HepG2 (cell line): ENCODE results near the gene CDC42EP4. TPM values are rescaled to one million over a fixed set of nuclear protein-coding genes. Genes with fewer than 3 reads are reported as not detected.

Experiments
- CBFB ChIP-seq: sonication (generic); formaldehyde crosslinking; IDR thresholded peaks from 2 replicates; pipeline ENCODE4 v1.4.0; 2020; ENCODE audit warnings: missing genetic modification reagents
- GATA4 ChIP-seq: sonication (generic); IDR thresholded peaks from 2 replicates; pipeline ENCODE4 v1.6.1; 2016; ENCODE audit warnings: antibody characterized with exemption, low read depth, borderline replicate concordance
- GLI4 ChIP-seq: sonication (generic); formaldehyde crosslinking; IDR thresholded peaks from 2 replicates; pipeline ENCODE4 v1.5.1; 2020; ENCODE audit warnings: missing genetic modification reagents, mild to moderate bottlenecking, moderate library complexity, borderline replicate concordance
- GTF3A ChIP-seq: sonication (generic); formaldehyde crosslinking; conservative IDR thresholded peaks from 2 replicates; pipeline ENCODE4 v1.4.0; 2020; ENCODE audit warnings: mild to moderate bottlenecking, missing genetic modification reagents
- IRF2 ChIP-seq: IDR thresholded peaks from 2 replicates; pipeline ENCODE4 v1.6.1; 2018; ENCODE audit warnings: missing genetic modification reagents, missing compliant biosample characterization
- MEIS1 ChIP-seq: sonication (generic); formaldehyde crosslinking; IDR thresholded peaks from 2 replicates; pipeline ENCODE4 v1.9.0; 2021; ENCODE audit warnings: mild to moderate bottlenecking, missing genetic modification reagents, moderate library complexity, borderline replicate concordance
- SMC3 ChIP-seq: IDR thresholded peaks from 2 replicates; pipeline ENCODE4 v1.6.1; 2011; ENCODE audit warnings: low read length, improper control_type of control experiment
- SP2 ChIP-seq: sonication (generic); formaldehyde crosslinking; IDR thresholded peaks from 2 replicates; pipeline ENCODE4 v1.5.1; 2020; ENCODE audit warnings: mild to moderate bottlenecking, missing genetic modification reagents
- THAP9 ChIP-seq: sonication (generic); formaldehyde crosslinking; IDR thresholded peaks from 2 replicates; pipeline ENCODE4; 2020; ENCODE audit warnings: missing genetic modification reagents, mild to moderate bottlenecking, borderline replicate concordance
- TOE1 ChIP-seq: sonication (generic); formaldehyde crosslinking; IDR thresholded peaks from 2 replicates; pipeline ENCODE4 v1.4.0; 2020; ENCODE audit warnings: mild to moderate bottlenecking, missing genetic modification reagents
- ZBTB10 ChIP-seq: sonication (generic); formaldehyde crosslinking; IDR thresholded peaks from 2 replicates; pipeline ENCODE4 v1.4.0; 2020; ENCODE audit warnings: missing genetic modification reagents, borderline replicate concordance
- ZBTB42 ChIP-seq: sonication (generic); formaldehyde crosslinking; IDR thresholded peaks from 2 replicates; pipeline ENCODE4 v1.5.0; 2020; ENCODE audit warnings: mild to moderate bottlenecking, missing genetic modification reagents
- ZFP37 ChIP-seq: sonication (generic); formaldehyde crosslinking; IDR thresholded peaks from 2 replicates; pipeline ENCODE4 v1.4.0; 2020; ENCODE audit warnings: missing genetic modification reagents, borderline replicate concordance
- ZNF343 ChIP-seq: sonication (generic); formaldehyde crosslinking; IDR thresholded peaks from 2 replicates; pipeline ENCODE4 v1.4.0; 2020; ENCODE audit warnings: mild to moderate bottlenecking, missing genetic modification reagents
- ZNF569 ChIP-seq: sonication (generic); formaldehyde crosslinking; IDR thresholded peaks from 2 replicates; pipeline ENCODE4 v1.5.0; 2020; ENCODE audit warnings: mild to moderate bottlenecking, missing genetic modification reagents, moderate library complexity, borderline replicate concordance
- ZNF746 ChIP-seq: sonication (generic); formaldehyde crosslinking; IDR thresholded peaks from 2 replicates; pipeline ENCODE4 v1.8.0; 2022; ENCODE audit warnings: mild to moderate bottlenecking, missing genetic modification reagents
- ZNF816 ChIP-seq: sonication (generic); formaldehyde crosslinking; IDR thresholded peaks from 2 replicates; pipeline ENCODE4 v1.8.0; 2022; ENCODE audit warnings: missing genetic modification reagents, mild to moderate bottlenecking, borderline replicate concordance
- ZNF841 ChIP-seq: sonication (generic); formaldehyde crosslinking; IDR thresholded peaks from 2 replicates; pipeline ENCODE4 v1.8.1; 2023; ENCODE audit warnings: missing genetic modification reagents, borderline replicate concordance
- ZZZ3 ChIP-seq: sonication (generic); formaldehyde crosslinking; IDR thresholded peaks from 2 replicates; pipeline ENCODE4 v1.4.0; 2020; ENCODE audit warnings: missing genetic modification reagents, mild to moderate bottlenecking, borderline replicate concordance
- polyA plus RNA-seq, 8 experiments: library from polyadenylated mRNA; depleted of rRNA in 3 of 8; stranded (reverse) in 7 of 8; unstranded in 1 of 8; fragments of >200 nt; fragmentation: Illumina TruSeq in 4 of 8; extraction: Trizol in 4 of 8; gene quantifications; 2 replicates each; pipeline versions ENCODE4 v1.2.1 to v1.2.3, GENCODE V29; 2011 to 2016; ENCODE audit warnings: low read depth in 4 of 8, missing spikeins in 1 of 8, mixed read lengths in 1 of 8; ENCODE audit not compliant: insufficient read depth in 1 of 8
- total RNA-seq, 5 experiments: library from RNA; depleted of rRNA; stranded (reverse); fragments of >200 nt; fragmentation: Illumina TruSeq; extraction: Trizol; gene quantifications; 2 replicates each; pipeline ENCODE4 v1.2.3, GENCODE V29; 2016; ENCODE audit warnings: low read depth in 1 of 5
- TF ChIP-seq, protein P1 (sequence below): sonication (generic); formaldehyde crosslinking; IDR thresholded peaks from 2 replicates; pipeline ENCODE4 v1.5.0; 2020; ENCODE audit warnings: mild to moderate bottlenecking, missing genetic modification reagents, borderline replicate concordance

Gene CDC42EP4
- total and polyA plus RNA-seq, 2 of the 13 experiments (the other 11 are each of a cell fraction or from before 2014, with no cell fraction given), result 19.0 to 54.0 TPM

DNA sequence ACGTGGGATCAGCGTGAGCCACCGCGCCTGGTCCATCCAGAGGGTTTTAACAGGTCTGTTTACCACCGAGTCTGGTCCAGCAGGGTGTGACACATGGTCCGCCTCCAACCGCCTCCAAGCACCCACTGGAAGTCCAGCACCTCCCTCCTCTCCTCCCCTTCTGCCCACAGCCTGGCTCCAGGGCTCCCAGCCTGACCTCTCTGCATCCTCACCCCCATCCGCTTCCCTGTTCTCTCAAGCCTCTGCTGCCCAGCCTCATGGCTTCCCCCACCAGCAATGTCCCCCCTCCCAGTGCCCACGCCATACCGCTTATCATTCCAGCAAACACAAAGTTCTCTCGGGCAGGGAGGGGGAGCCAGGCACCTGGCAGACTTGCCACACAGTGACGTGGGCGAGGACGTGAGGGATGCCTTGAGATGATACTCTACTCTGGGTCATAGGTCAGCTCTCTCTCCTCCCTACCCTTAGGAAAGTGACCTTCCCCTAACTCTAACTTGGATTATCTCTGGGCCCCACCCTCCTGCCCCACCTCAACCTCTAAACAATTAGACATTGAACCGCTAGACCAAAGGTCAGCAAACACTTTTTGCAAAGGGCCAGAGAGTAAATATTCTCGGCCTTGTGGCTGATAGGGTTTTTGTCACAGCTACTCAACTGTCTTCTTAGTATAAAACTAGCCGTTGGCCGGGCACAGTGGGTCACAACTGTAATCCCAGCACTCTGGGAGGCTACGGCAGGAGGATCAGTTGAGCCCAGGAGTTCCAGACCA is 23.1 kb downstream of the CDC42EP4 start (continued):
- TF ChIP-seq THAP9 (CRISPR knock-in tag) (peak; percentile 71; the same call in 1 of the 2 replicates), SP2 (CRISPR knock-in tag) (no peak), ZNF816 (CRISPR knock-in tag) (peak; percentile 41; the same call in 1 of the 2 replicates), ZBTB42 (CRISPR knock-in tag) (no peak), GTF3A (CRISPR knock-in tag) (no peak), ZNF343 (CRISPR knock-in tag) (no peak), GLI4 (CRISPR knock-in tag) (peak; percentile 84; the same call in 1 of the 2 replicates), ZZZ3 (CRISPR knock-in tag) (no peak), TOE1 (CRISPR knock-in tag) (peak; percentile 93; the same call in 1 of the 2 replicates), ZNF569 (no peak), ZFP37 (CRISPR knock-in tag) (peak; percentile 47; the same call in 1 of the 2 replicates), SMC3 (no peak), ZBTB10 (CRISPR knock-in tag) (no peak), CBFB (peak; percentile 84), MEIS1 (CRISPR knock-in tag) (peak; percentile 40; the same call in 1 of the 2 replicates), ZNF746 (peak; percentile 99), IRF2 (CRISPR knock-in tag) (peak; percentile 10; the same call in 1 of the 2 replicates), GATA4 (peak; percentile 87), ZNF841 (no peak)
- TF ChIP-seq, protein P1, sequence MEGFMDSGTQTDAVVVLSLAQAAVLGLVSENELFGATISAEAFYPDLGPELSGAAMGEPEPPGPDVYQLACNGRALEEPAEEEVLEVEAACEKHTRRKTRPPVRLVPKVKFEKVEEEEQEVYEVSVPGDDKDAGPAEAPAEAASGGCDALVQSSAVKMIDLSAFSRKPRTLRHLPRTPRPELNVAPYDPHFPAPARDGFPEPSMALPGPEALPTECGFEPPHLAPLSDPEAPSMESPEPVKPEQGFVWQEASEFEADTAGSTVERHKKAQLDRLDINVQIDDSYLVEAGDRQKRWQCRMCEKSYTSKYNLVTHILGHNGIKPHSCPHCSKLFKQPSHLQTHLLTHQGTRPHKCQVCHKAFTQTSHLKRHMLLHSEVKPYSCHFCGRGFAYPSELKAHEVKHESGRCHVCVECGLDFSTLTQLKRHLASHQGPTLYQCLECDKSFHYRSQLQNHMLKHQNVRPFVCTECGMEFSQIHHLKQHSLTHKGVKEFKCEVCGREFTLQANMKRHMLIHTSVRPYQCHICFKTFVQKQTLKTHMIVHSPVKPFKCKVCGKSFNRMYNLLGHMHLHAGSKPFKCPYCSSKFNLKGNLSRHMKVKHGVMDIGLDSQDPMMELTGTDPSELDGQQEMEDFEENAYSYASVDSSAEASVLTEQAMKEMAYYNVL (CRISPR knock-in tag), result peak; percentile 93
